Superior temporal gyrus (tissue), 1 donor: ENCODE results near the gene TSEN34.
"Not testable (repeated sequence)": the region's sequence is repeated elsewhere in the genome, so short reads cannot be mapped to it uniquely, and the experiment has no call there.

ENCODE experiments used
- DNase-seq: peaks from one replicate; pipeline ENCODE4 v3.0.0-alpha.2; 2016; ENCODE audit errors: extremely low spot score

TSEN34 gene

GRCh38 chr19:54160854-54161253, 30.3 kb upstream of the TSEN34 start:
- no peak for DNase-seq

DNA sequence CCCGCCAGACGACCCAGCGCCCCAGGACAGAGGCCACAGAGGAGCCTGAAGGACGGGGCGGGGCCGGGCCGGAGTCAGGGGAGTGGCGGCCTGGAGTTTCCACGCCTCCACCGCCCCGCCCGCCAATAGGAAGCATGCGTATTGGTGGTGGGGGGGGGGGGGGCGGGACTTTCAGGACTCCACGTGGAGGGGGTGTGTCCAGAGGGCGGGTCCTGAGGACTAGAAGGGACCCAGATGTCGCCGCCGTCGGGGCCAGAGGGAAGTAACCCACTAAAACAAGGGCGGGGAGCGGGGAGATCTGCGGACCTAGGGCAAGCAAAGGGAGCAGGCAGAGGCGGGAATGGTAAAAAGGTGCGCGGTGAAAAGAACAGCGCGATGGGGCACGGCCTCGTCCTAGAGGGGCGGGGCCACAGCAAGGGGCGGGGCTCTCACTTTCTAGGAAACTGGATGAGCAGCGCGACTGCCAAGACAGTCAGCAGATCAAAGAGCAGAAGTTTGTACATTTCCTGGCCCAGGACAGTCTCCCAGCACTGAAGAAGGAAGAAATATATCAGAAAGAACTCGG, 28.8 kb upstream of the TSEN34 start:
- DNase-seq, result no peak

DNA sequence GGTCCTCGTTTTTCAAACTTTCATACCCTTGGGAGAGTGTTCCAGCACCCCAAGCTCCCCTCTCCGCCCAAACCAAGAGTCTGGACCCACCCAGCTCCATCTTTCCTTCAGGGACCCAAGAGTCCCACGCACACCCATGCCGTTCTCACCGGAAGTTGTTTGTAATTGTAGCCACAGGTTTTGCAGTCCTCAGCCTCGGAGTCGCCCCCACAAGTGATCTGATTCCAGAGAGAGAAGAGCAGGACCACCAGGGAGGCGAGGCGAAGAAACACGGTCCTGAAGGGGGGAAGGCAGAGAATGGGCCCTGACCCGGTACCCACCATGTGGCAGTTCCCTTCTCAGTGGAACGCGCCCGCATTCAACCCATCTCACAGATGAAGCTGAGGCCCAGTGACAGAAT, 28.2 kb upstream of the TSEN34 start:
- DNase-seq, result no peak

DNA sequence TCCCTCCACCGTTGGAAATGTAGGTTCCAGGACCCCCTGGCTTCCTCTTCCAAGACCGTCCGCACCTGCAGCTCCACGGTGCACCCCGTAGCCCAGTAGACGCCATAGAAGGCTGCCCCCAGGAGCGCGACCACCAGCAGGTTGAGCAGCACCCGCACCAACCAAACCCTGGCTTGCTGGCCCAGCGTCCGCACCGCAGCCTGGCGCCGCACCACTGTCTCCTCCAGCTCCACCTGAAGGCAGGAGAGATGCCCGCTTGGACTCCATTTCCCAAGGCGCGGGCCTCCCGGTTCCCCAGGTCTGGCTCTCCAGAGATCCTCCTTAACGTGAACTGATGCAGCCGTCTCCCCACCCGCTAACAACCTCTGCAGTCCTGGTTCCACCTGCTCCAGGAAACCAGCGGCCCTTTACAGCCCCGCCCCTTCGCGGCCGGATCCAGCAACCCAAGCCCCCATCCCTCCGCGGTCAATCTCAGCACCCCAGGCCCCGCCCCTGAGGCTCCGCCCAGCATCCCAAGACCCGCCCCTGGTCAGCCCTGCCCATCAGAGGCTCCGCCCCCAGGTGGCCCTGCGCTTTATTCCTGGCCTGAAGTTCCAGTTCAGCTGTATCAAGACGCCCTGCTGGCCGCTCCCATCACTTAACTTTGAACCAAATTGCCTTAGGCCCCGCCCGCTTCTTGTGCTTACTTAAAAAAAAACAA, 26.6 kb upstream of the TSEN34 start:
- no peak for DNase-seq

GRCh38 chr19:54165222-54165621, 25.9 kb upstream of the TSEN34 start:
- DNase-seq, result no peak

GRCh38 chr19:54168174-54168917, 22.8 kb upstream of the TSEN34 start:
- DNase-seq, result peak; percentile 90

- no peak for DNase-seq
These were observed 21.9 kb upstream of the TSEN34 start for GRCh38 chr19:54169149-54169740.

GRCh38 chr19:54171736-54172431, 19.2 kb upstream of the TSEN34 start:
- not testable (repeated sequence) for DNase-seq

DNA sequence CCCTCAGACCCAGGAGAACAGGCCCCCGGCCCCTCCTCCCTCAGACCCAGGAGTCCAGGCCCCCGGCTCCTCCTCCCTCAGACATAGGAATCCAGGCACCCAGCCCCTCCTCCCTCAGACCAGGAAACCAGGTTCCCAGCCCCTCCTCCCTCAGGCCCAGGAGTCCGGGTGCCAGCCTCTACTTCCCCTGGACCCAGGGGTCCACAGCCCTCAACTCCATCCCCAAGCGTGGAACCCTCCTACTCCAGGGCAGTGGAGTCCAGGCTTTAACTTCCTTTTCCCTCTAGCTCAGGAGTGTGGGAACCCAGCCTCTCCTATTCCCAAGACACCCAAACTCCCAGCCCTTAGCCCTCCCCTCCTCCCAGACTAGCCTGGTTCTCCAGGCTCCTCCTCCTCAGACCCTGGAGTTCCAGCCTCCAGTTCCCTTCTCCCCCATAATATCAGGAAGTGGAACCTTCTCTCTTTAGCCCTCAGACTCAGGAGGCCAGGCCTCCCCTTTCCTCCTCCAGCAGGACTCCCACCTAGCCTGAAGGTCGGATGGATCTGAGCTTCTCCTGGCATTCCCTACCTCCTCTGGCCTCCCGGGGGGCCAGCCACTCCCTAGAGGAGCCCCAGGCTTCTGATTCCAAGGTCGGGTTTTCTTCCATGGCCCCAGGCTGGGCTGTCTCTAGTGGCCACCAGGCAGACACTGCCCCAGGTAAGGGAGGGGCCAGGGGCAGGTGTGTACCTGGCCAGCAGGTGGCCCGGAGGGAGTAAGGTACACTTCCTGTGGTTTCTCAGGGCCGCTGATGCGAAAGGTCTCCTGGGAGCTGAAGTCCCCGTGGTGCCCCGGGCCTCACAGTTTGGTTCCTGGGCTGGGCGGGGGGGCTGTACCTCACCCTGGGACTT, 18.4 kb upstream of the TSEN34 start, which contains the start of gene TMC4:
TMC4 (minus strand) TSS at position 690 of the 888 bp plus-strand sequence; CDS start at position 647, 43 bp downstream.
- no peak for DNase-seq

DNA sequence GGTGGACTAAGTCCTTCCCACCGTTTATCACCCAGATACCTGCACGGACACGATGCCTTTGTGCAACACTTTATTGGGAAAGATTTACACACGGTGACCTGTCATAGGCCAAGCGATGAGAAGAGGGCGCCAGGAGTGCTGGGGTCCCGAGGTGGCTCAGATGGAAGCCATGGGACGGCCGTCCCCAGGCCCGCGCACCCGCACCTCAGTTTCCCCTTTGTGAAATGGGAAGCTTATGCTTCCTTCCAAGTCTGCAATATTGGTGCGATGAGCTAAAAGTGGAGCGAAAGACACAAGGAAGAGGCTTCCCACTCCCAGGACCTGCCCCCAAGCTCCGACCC, 17.8 kb upstream of the TSEN34 start:
- DNase-seq, result no peak

DNA sequence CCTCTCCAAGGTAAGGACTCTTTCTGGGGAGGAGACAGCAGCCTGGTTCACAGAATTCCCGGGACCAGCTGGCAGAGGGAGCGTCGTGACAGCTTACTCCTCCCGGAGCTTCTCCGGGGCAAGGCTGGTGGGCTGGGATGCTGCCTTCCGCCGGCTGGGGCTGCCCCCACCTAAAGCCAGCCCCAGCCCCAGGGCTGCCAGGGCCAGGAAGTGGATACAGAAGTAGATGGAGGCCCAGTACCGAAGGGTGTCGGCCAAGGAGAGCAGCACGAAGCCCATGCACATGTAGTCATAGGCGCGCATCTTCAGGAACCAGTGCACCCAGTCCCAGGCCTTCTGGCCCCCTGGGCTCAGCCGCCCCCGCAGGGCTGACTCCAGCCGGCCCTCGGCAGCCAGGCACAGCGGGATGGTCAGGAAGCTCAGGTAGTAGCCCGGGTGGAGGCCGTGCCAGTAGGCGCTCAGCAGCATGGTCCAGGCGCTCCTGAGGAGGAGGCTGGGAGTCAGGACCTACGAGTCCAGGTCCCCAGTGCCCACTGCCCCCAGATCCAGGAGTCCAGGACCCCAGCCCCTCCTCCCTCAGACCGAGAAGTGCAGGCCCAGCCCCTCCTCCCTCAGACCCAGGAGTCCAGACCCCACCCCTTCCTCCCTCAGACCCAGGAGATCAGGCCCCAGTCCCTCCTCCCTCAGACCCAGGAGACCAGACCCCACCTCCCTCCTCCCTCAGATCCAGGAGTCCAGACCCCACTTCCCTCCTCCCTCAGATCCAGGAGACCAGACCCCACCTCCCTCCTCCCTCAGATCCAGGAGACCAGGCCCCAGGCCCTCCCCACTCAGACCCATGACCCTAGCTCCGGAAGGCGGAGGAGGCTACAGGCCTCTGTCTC, 16.9 kb upstream of the TSEN34 start:
- DNase-seq, result no peak

- DNase-seq, result peak; percentile 27
These were observed 12.4 kb upstream of the TSEN34 start for GRCh38 chr19:54178581-54179261.

GRCh38 chr19:54179262-54179852, 11.8 kb upstream of the TSEN34 start:
- DNase-seq, result no peak

GRCh38 chr19:54179921-54180461, 11.1 kb upstream of the TSEN34 start:
- DNase-seq, result peak; percentile 59

- DNase-seq, result no peak
These were observed 10.4 kb upstream of the TSEN34 start for GRCh38 chr19:54180691-54181091.

DNA sequence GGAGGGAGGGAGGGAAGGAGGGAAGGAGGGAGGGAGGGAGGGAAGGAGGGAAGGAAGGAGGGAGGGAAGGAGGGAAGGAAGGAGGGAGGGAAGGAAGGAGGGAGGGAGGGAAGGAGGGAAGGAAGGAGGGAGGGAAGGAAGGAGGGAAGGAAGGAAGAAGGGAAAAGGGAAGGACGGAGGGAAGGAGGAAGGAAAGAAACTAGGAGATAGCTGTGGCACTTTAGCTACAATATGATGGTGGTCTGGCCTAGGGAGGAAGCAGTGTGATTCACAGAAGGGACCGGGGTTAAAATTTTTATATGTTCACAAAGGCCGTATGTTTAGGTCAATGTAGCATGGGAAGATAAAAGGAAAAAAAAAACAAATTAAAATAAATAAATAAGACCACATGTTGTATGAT, 9.2 kb upstream of the TSEN34 start:
- DNase-seq, result not testable (repeated sequence)

DNA sequence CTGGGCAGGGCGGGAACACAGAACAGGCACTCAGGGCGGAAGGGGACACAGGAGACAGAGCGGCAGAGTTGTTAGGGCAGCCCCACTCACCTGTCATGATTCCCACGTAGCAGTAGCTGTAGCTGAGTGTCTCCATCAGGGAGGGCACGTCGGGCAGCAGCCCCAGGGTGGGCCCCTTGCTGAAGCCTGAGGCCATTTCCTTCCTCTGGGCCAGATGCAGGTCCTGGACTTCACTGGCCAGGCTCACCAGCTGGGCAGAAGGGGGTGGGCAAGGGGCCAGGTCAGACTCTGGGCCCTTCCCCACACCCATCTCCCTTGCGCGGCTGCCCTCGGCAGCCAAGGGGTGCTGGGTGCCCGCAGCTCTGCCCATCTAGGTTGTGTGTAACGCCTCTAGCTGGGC, 7.7 kb upstream of the TSEN34 start:
- DNase-seq, result no peak

DNA sequence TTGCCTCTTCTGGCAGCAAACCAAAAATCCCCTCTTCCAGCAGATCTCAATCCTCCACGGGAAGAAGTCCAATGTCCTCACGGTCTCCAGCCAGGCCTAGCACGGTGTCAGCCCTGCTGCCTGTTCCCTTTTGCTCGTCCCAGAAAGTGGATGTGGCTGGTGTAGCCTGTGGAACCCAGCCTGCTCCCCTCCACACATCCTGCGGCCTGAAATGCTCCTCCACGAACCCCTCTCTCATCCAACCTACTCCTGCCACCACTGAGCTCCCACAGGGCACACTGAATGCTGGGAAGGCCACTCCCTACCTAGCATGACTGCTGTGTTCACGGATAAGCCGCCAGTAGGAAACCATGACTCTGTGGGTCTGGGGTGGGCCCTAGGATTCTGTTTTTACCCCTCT, 4.8 kb upstream of the TSEN34 start:
- DNase-seq, result no peak

DNA sequence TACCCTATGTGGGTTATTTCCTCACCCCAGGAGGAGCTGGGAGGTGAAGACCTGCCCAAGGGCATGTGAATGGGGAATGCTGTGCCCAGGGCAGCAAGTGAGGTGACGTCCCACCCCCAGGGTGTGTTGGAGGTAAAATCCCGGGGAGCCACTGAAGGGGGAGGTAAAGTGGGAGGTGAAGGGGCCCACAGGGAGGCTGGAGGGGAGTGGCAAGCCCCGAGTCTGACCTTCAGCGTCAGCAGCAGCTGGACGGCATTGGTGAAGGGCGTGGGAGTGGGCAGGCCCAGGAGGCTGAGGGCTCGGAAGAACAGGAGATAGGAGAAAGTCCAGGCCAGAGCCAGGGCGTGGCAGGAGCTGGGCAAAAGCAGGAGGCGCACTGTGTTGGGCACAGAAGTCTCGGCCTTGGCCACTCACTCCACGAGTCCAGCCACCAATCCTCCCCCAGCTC, 4.2 kb upstream of the TSEN34 start:
- DNase-seq, result no peak
